Fibroblast of lung (primary cell): Measurements from ENCODE around the gene MRI1. TPM values are rescaled to one million over a fixed set of nuclear protein-coding genes. Genes with fewer than 3 reads are reported as not detected.

Experiments
- DNase-seq, 2 donors: peaks; one replicate each; pipeline versions ENCODE4 v3.0.0 to v3.0.0-alpha.2; 2010; ENCODE audit warnings: low read depth in 2 of 2
- H2AFZ ChIP-seq: 2 replicates; pipeline ENCODE4 v1.5.1; 2012; ENCODE audit warnings: low read length, control low read depth, inconsistent platforms
- H3K27ac ChIP-seq: 2 replicates; pipeline ENCODE4 v1.5.1; 2011; ENCODE audit warnings: low read length, control low read depth; ENCODE audit not compliant: insufficient read depth
- H3K27me3 ChIP-seq: 2 replicates; pipeline ENCODE4 v1.5.1; 2011; ENCODE audit warnings: mild to moderate bottlenecking, low read length; ENCODE audit not compliant: control insufficient read depth, insufficient read depth
- H3K36me3 ChIP-seq: 2 replicates; pipeline ENCODE4 v1.5.1; 2011; ENCODE audit warnings: low read length; ENCODE audit not compliant: control insufficient read depth, insufficient read depth
- H3K4me1 ChIP-seq: 2 replicates; pipeline ENCODE4 v1.5.1; 2011; ENCODE audit warnings: low read length; ENCODE audit not compliant: control insufficient read depth, insufficient read depth; ENCODE audit errors: extremely low read depth
- H3K4me2 ChIP-seq: 2 replicates; pipeline ENCODE4 v1.5.1; 2011; ENCODE audit warnings: low read length, control low read depth; ENCODE audit not compliant: insufficient read depth; ENCODE audit errors: extremely low read depth
- H3K4me3 ChIP-seq, 4 experiments: fragments of 200-600 bp in 1 of 4; sonication (generic) in 1 of 4; replicated peaks in 1 of 4; 2 replicates each; pipeline ENCODE4 v1.5.1; 2011 to 2016; ENCODE audit warnings: low read length in 4 of 4, low read depth in 3 of 4, mild to moderate bottlenecking in 3 of 4, control low read depth in 2 of 4, inconsistent platforms in 1 of 4, mixed read lengths in 1 of 4; ENCODE audit not compliant: insufficient read depth in 1 of 4; ENCODE audit errors: control extremely low read depth in 1 of 4
- H3K79me2 ChIP-seq: 2 replicates; pipeline ENCODE4 v1.5.1; 2012; ENCODE audit warnings: mild to moderate bottlenecking, low read length, inconsistent platforms; ENCODE audit not compliant: control insufficient read depth, insufficient read depth
- H3K9ac ChIP-seq: 2 replicates; pipeline ENCODE4 v1.5.1; 2011; ENCODE audit warnings: mild to moderate bottlenecking, low read length, control low read depth; ENCODE audit not compliant: insufficient read depth
- H3K9me3 ChIP-seq: 2 replicates; pipeline ENCODE4 v1.5.1; 2012; ENCODE audit warnings: low read depth, low read length; ENCODE audit not compliant: control insufficient read depth, insufficient read depth
- H4K20me1 ChIP-seq: 2 replicates; pipeline ENCODE4 v1.5.1; 2011; ENCODE audit warnings: low read length; ENCODE audit not compliant: control insufficient read depth, insufficient read depth; ENCODE audit errors: extremely low read depth
- CTCF ChIP-seq, 2 donors: IDR thresholded peaks in 1 of 2; conservative IDR thresholded peaks in 1 of 2; 1 replicate in 1 of 2; 2 replicates in 1 of 2; pipeline ENCODE4 v1.5.1; 2011 to 2012; ENCODE audit warnings: low read length in 2 of 2, control low read depth in 1 of 2, inconsistent platforms in 1 of 2, low read depth in 1 of 2, mild to moderate bottlenecking in 1 of 2
- EZH2 ChIP-seq: IDR thresholded peaks from 2 replicates; pipeline ENCODE4 v1.5.1; 2012; ENCODE audit warnings: low read length, control low read depth, mild to moderate bottlenecking; ENCODE audit errors: missing control alignments
- polyA plus RNA-seq, 2 donors: library from polyadenylated mRNA; depleted of rRNA in 1 of 2; stranded (reverse) in 1 of 2; unstranded in 1 of 2; fragments of >200 nt; gene quantifications; 2 replicates each; pipeline ENCODE4 v1.2.1, GENCODE V29; 2011 to 2012; ENCODE audit warnings: missing spikeins in 1 of 2
- total RNA-seq: library from RNA; depleted of rRNA; stranded (reverse); fragments of >200 nt; gene quantifications from 2 replicates; pipeline ENCODE4 v1.2.1, GENCODE V29; 2014

MRI1 gene
- total and polyA plus RNA-seq, 2 donors (not counting 1 experiment from before 2014, with no cell fraction given) = 17.1 to 17.7 TPM

DNA sequence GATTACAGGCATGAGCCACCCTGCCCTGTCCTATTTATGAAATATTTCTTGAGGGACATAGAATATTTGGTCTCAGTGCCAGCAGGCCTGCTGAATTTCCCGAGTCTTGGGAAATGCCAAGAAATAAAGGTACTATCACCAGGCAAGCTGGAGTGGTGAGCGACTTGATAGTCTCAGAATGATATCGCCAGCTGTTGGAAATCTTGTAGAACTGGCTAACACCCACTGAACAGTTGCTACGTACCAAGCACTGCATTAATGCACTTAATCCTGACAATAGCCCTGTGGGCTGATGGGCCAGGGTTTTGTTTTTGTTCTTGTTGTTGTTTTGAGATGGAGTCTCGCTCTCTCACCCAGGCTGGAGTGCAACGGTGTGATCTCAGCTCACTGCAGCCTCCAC, 42.2 kb upstream of the MRI1 start:
- no peaks in the 10 kb centered on the region for H3K27me3 ChIP-seq
- H4K20me1 ChIP-seq = no peaks in the 10 kb centered on the region
- no peak overlapping the region for H3K27ac ChIP-seq
- H3K79me2 ChIP-seq = no peaks in the 10 kb centered on the region
- no peak overlapping the region for H3K4me3 ChIP-seq
- TF ChIP-seq CTCF (conservative IDR thresholded peaks at IDR 0.05 in 1 of 2, IDR thresholded peaks at IDR 0.05 in 1 of 2; ENCODE audit: low read depth in 1 of 2, low read length in 2 of 2) (no peak), EZH2 (no peak)
- H3K9me3 ChIP-seq = no peaks in the 10 kb centered on the region
- H3K4me1 ChIP-seq = no peaks in the 10 kb centered on the region
- no peaks in the 10 kb centered on the region for H3K36me3 ChIP-seq
- no peak overlapping the region for H3K4me2 ChIP-seq
- H2AFZ ChIP-seq = no peak overlapping the region
- DNase-seq = no peak
- H3K9ac ChIP-seq = no peak overlapping the region

- Histone ChIP-seq H3K27me3 (no peaks in the 10 kb centered on the region), H3K27ac (no peak overlapping the region), H3K4me3 (no peak overlapping the region), H3K4me2 (no peak overlapping the region), H2AFZ (no peak overlapping the region), H3K4me1 (peaks cover 7% of the 10 kb centered on the region), H3K9ac (no peak overlapping the region), H4K20me1 (no peaks in the 10 kb centered on the region), H3K79me2 (no peaks in the 10 kb centered on the region), H3K36me3 (no peaks in the 10 kb centered on the region), H3K9me3 (no peaks in the 10 kb centered on the region)
- DNase-seq = peak in 1 of 2 donors; percentile 20
- TF ChIP-seq EZH2 (no peak), CTCF (conservative IDR thresholded peaks at IDR 0.05 in 1 of 2, IDR thresholded peaks at IDR 0.05 in 1 of 2; ENCODE audit: low read depth in 1 of 2, low read length in 2 of 2) (no peak)
Observed at GRCh38 chr19:13723206-13723605, 41.1 kb upstream of the MRI1 start.

GRCh38 chr19:13726323-13726722, 38.0 kb upstream of the MRI1 start:
- Histone ChIP-seq H3K9me3 (no peaks in the 10 kb centered on the region), H3K4me2 (no peak overlapping the region), H3K36me3 (no peaks in the 10 kb centered on the region), H3K4me3 (no peak overlapping the region), H3K27ac (no peak overlapping the region), H3K9ac (no peak overlapping the region), H3K27me3 (no peaks in the 10 kb centered on the region), H3K79me2 (no peaks in the 10 kb centered on the region), H3K4me1 (peaks cover 17% of the 10 kb centered on the region), H2AFZ (no peak overlapping the region), H4K20me1 (no peaks in the 10 kb centered on the region)
- TF ChIP-seq EZH2 (no peak), CTCF (conservative IDR thresholded peaks at IDR 0.05 in 1 of 2, IDR thresholded peaks at IDR 0.05 in 1 of 2; ENCODE audit: low read depth in 1 of 2, low read length in 2 of 2) (no peak)
- DNase-seq = no peak
